CD4-positive, alpha-beta T cell treated with Interleukin-12 subunit alpha and Interleukin-12 subunit beta, for 1 hour (primary cell): ENCODE measurements around the gene GPX3.

Experiments used
- DNase-seq: peaks from one replicate; pipeline ENCODE4 v3.0.0-alpha.2; 2020

The GPX3 gene

GRCh38 chr5:151034422-151035379 lies 14.3 kb downstream of the GPX3 start:
- DNase-seq: no peak

DNA sequence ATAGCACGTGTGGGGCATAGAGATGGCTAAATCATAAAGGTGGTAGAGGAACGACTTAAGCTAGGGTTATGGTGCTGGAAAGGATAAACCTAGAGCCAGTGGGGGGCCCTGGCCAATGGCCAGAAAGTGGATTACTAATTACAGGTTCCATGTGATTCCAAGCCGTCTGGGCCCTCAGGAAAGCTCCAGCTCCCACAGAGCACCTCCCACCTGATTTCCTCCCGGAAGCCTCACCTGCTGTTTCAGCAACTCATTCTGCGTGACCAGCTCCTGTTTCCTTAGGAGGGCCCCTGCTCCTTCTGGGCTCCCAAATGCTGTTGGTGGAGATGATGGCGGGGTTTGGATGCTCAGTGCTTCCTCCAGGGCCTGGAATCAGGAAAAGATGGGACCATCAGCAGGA lies 16.2 kb downstream of the GPX3 start:
- DNase-seq: no peak

- no peak for DNase-seq
These were observed 17.4 kb downstream of the GPX3 start for GRCh38 chr5:151037561-151038411.

GRCh38 chr5:151038412-151038745 lies 18.0 kb downstream of the GPX3 start:
- no peak for DNase-seq

GRCh38 chr5:151038801-151039238 lies 18.4 kb downstream of the GPX3 start:
- DNase-seq: no peak

DNA sequence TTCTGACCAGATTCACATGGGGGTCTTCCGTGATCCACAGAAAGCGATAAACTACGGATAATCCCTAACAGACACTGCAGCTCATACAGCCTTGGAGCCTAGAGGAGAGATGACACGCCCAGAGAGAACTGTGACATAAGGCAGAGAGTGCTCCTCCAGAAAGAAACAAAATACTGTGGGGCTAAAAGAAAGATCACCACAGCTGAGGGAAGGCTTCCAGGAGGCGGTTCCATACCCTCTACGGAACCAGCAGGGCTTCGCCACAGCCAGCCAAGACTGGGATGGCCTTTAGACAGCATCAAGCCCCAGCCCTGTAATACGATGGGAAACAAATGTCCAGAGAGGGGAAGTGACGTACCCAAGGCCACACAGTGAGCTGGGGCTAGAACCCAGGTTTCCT lies 19.3 kb downstream of the GPX3 start:
- DNase-seq: no peak

GRCh38 chr5:151040211-151040747 lies 19.9 kb downstream of the GPX3 start:
- no peak for DNase-seq

GRCh38 chr5:151041577-151042268 lies 21.3 kb downstream of the GPX3 start:
- no peak for DNase-seq

DNA sequence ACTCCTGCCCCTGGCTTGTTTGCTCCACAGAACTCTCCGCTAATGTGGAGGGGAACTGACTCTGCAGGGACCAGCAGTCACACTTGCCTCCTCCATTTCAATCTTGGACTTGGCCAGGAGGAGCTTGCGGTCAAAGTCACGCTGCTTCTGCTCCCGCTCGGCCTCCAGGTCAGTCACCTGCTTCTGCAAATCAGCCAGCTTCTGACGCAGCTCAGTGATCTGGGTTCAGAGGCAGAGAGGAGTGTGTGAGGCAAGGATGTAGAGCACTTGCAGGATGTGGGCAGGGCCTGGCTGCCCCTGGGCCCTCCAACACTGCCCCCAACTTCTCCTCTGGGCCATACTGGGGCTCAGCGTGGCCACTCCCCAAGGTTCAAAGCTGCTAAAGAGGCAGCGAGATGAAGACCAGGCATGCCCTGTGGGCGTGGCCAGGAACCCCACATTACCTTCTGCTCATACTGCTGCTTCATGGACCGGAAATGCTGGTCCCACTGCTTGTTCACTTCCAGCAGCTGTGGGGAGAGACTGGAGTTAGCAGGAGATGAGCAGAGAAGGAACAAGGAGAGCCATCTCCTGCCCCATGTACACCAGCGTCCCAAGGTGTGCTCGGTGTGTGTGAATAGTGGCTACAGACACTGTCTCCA lies 22.2 kb downstream of the GPX3 start:
- DNase-seq: no peak

DNA sequence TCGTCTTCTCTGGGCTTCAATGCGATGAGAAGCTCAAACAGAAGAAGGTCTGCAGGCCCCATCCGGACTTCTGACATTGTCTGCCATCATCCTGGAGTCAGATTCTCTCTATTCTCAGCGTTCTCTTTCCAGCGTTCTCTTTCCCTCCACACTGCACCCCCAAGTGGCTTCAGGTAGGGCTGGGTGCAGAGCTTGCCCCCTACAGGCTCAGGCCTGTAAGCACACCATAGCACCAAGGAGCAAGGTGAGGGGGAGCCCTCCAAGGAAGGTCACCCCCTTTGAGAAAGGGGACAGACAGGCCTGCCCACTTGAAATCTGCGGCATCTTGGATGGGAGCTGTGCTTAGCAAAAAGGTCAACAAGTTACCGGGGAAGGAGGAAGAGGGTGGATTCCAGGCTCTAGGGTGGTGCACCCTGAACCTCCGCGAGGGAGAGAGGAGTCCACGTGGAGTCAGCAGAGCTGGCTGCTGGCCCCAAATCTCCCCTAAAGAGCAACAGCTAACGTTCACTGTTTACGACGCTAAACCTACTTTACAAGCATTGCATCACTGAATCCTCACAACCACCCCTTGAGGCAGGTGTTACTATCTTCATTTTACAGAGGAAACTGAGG lies 27.5 kb downstream of the GPX3 start:
- DNase-seq: peak; percentile 40

DNA sequence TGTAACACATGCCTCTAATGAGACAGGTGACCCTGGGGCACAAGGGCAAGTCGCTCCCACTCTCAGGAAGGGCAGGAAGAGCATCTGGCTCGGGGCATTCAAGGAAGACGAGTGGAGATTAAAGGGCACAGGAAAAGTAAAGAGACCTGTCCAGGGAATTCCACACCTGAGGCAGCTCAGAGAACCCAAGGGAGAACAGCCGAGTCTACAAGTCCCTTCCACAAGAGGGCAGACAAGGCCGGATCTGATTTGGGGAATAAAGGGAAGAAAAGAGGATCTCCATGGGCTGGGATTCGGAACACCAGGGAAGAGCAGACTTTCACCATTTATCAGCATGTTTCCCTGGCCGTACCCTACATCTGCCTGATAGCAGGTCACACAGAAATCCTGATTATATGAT lies 28.1 kb downstream of the GPX3 start:
- DNase-seq: no peak

- peak; percentile 76 for DNase-seq
These were observed 30.9 kb downstream of the GPX3 start for GRCh38 chr5:151051066-151051930.

DNA sequence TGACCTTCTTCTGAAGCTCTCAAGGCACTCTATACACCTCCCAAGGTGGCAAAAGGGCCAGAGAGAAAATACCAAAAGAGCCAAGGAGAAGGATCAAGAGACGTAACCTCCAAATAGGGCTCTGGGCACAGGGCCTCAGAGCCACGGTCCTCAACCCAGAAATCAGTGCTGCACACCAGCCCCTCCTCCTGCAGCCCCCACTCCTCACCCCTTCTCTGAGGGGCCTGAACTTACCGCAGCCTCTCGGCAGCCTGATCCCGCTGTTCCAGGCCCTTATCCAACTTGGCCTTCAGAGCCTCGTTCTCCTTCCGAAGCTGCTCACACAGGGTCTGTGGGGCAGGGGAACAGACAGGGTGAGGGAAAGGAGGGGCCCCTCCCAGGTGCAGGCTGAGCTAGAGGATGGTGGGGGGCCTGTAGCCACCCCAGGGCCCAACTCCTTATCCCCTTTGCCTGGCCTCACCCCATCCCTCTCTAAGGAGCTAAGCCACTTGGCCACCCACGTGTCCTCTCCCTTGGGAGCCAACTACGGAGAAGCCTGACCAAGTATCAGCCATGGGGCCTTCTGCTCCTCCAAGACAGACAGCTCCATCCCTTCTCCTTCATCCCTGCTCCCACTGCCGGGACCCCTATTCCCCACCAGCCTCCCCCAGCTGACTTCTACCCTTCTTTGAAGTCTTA lies 31.7 kb downstream of the GPX3 start:
- no peak for DNase-seq

DNA sequence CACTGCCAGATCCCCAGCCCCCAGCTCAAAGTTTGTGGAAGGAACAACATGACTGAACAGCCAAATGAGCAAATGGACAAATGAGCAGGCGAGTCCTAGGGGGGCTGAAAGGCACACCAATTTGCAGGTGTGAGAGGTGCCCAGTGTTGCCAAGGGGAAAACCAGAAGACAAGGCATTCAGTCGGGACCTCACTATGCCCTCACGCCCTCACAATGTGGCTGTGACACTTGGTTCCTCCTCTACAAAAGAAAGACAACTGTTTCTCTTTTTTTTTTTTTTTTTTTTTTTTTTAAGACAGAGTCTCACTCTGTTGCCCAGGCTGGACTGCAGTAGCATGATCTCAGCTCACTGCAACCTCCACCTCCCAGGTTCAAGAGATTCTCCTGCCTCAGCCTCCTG lies 32.4 kb downstream of the GPX3 start:
- no peak for DNase-seq

- DNase-seq: no peak
These were observed 33.5 kb downstream of the GPX3 start for GRCh38 chr5:151053796-151054462.

DNA sequence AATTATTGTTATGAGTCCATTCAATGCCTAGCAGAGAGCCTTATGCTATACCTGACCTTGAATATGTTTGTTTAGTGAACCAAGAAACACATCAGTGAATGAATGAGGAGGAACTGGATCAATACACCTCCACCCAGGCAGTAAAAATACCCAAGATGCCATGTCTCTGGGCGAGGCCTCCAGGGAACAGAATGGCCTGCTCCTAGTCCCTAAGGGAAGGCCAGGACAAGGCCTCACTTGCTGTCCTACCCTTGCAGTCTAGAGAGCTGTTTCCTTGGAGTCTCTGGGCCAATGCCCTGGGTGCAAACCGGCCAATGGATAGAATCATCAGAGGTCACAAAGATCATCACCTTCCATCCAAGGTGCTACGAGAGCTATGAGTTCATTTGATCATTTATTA lies 34.3 kb downstream of the GPX3 start:
- DNase-seq: no peak

- no peak for DNase-seq
These were observed 34.9 kb downstream of the GPX3 start for GRCh38 chr5:151055336-151055735.

DNA sequence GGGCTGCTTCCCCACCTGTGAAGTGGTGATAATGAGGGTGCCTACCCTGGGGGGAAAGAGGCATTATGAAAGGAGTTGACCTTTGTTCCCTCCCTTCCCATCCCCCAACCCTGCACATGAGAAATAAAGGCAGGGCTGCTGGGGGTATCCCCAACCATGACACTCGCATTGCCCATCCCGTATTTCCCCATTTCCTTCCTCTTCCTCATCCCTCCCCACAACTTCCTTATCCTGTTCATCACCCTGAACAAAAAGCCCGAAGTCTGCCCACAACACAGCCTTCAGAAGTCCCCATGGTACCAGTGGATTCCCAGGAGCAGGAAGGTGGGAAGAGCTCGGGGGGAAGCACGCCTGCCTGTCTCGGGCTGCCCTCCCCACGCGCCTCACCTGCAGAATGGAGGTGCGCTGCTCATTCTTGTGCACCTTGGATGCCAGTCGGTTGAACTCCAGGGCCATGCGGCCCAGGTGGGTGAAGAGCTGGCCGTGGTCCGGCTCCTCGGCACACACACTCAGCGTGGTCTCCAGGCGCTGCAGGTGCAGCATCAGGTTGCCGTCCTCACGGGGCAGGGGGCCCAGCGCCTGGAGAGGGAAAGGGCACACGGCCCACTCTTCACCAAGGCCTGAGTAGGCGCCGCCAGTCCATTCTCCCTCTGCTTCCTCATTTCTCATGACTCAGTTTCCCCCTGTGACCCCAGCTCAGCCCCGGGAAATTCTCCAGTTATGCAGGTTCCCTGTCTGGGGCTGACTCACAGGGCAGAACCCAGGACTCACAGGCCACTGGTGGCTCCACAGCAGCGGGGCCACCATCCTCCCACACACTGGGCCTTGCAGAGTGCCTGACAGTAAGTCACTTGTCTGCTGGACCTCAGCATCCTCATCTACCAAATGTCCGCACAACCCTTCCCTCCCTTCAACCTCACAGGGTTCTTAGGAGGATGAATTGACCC lies 36.3 kb downstream of the GPX3 start:
- no peak for DNase-seq

- no peak for DNase-seq
These were observed 37.9 kb downstream of the GPX3 start for GRCh38 chr5:151058301-151058700.
